HG03342 (cell line): ENCODE results near the gene OGN.
"Not testable (repeated sequence)": the region's sequence is repeated elsewhere in the genome, so short reads cannot be mapped to it uniquely, and the experiment has no call there.

Experiments
- ATAC-seq: cut with Tn5 transposase; IDR thresholded peaks from one replicate; pipeline ENCODE4 v1.9.1; 2021; ENCODE audit warnings: mild to moderate bottlenecking, moderate library complexity; ENCODE audit not compliant: unreplicated experiment

Gene OGN, protein sequence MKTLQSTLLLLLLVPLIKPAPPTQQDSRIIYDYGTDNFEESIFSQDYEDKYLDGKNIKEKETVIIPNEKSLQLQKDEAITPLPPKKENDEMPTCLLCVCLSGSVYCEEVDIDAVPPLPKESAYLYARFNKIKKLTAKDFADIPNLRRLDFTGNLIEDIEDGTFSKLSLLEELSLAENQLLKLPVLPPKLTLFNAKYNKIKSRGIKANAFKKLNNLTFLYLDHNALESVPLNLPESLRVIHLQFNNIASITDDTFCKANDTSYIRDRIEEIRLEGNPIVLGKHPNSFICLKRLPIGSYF

GRCh38 chr9:92404042-92404836 is at the start of gene OGN:
TSS of gene OGN (minus strand) at chr9:92404578. CDS start at chr9:92403407, 1,171 bp downstream.
- ATAC-seq: no peak

DNA sequence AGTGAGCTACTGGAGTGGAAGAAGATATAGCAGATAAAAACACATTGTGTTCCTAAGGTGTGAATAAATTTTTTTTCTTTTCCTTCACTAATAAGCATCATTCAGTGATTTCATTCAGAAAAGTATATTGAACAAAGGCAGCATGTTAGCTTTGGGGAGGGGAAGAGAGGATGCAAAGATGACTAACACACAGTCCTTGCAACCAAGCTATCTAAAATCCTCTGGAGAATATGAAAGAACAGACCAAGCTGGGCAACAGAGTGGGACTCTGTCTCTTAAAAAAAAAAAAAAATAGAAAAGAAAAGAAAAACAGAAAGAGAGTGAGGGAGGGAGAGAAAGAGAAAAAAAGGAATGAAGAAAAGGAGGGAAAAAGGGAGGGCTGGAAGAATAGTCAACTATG is 42.2 kb upstream of the OGN start:
- ATAC-seq: no peak

GRCh38 chr9:92444841-92445240 is 40.5 kb upstream of the OGN start:
- ATAC-seq: no peak

DNA sequence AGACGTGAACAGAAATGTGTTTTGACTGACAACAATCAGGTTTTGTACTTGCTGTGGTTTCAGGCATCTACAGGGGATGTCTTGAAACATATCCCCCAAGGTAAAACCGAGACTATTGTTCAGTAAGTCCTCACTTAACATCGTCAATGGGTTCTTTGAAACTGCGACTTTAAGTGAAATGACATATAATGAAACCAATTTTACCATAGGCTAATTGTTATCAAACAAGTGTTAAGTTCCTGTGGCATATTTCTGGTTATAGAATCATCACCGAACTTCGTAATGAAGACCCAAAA is 36.3 kb upstream of the OGN start:
- no peak for ATAC-seq

GRCh38 chr9:92439921-92440750 is 35.8 kb upstream of the OGN start:
- ATAC-seq: no peak

GRCh38 chr9:92438900-92439526 is 34.6 kb upstream of the OGN start:
- ATAC-seq: no peak

- no peak for ATAC-seq
Measured at GRCh38 chr9:92435263-92435662, 30.9 kb upstream of the OGN start.

DNA sequence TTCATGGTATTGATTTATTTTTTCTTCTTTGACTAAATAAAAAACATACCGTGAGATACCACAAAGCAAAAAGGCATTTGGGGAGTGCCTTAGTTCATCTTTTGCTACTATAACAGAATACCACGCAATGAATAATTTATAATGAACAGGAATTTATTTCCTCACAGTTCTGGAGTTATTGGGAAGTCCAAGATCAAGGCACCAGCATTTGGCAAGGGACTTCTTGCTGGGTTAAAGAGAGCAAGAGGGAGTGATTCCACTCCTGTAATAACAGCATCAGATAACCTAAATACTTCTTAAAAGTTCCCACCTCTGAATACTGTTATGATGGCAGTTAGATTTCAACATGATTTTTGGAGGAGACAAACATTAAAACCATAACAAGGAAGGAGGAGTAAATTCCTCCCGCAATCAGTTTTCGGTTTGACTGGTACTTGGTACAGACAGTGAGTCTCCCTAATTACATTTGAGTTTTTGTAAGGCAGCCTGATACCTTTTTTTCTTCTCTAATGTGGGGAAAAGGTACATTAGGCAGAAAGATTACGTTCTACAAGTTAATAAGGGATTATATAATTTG is 28.7 kb upstream of the OGN start:
- no peak for ATAC-seq

DNA sequence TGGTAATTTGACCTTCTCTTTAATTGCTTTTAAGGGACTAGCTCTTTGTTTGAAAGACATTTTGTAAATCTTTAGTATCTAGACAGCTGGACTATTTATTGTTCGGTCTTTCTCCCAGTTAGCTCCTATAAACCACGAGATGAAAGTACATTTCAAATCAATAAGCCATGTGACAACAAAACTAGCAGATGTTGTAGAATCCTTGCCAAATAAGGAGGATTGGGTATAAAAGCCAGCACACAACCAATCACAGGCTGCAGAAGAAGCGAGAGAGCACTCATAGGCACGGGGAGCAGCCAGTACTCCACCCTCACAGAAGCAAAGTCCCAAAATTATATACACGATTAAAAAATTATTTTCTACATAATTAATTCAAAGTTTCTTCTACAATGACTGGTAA is 28.0 kb upstream of the OGN start:
- ATAC-seq: no peak

GRCh38 chr9:92429836-92430235 is 25.5 kb upstream of the OGN start:
- ATAC-seq: no peak

DNA sequence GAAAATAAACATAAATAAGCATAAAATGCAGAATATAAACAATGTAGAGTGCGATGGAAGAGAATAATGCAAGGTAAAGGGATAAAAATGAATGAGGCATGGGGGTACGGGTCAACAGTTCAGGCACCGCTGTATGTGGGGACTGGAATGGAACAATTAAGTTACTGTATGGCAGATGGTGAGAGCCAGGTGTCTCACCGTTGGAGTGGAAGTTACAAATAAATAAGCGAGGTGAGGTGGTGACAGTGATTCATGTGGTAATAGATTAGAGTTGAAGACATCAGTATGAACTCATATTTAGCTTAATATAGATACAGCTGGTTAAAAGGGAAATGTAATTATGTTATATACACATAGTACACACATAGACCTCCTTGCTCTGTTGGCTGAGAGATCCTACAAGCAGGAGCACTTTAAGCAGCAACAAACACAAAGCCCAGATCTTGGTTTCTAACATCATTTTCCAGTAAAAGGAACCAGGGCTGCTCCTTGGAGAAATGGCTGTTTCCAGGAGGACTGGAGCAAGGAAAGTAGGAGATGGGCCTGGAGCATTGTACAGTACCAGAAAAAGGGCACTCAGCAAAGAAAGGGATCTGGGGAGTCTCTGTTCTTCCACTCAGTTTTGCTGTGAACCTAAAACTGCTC is 22.2 kb upstream of the OGN start:
- ATAC-seq: no peak

DNA sequence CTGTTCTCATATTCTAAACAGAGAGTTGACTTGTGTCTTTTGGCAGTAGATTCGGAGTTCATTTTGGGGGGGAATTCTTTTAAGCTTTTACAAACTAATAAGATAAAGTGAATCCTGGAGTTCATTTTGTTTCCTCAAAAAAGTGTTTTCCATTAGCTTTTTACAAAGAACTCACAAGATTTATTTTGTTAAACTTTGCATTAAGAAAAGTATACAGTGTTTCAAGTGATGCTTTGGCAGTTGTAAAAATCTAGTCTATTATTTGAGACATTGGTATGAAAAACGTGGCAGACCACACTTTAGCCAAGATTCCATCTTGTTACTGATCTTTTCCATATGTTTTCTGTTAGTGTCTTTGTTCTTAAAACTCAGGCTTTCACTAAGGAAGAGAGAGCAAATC is 21.1 kb upstream of the OGN start:
- ATAC-seq: no peak

GRCh38 chr9:92424340-92424739 is 20.0 kb upstream of the OGN start, which contains the start of gene OMD:
TSS of gene OMD (minus strand) at chr9:92424471. CDS start at chr9:92417558, 6,913 bp downstream.
- no peak for ATAC-seq

DNA sequence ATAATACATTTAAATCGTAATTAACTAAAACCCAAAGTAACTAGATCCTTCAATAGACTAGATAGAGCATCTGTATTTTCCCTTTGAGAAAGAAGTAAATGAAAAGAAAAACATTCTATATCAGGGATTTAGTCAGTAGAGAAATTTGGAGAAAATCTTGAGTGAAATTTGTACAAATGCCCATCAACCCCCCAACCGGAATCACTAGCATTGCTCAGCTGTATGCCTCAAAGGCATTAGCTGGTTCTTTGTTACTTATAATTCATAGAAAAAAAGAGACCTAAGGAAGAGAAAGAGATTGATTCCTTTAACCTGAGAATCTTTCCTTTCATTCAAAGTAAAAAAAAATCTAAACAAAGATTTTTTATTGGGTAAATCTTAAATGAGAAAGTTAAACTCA is 19.2 kb upstream of the OGN start:
- no peak for ATAC-seq

DNA sequence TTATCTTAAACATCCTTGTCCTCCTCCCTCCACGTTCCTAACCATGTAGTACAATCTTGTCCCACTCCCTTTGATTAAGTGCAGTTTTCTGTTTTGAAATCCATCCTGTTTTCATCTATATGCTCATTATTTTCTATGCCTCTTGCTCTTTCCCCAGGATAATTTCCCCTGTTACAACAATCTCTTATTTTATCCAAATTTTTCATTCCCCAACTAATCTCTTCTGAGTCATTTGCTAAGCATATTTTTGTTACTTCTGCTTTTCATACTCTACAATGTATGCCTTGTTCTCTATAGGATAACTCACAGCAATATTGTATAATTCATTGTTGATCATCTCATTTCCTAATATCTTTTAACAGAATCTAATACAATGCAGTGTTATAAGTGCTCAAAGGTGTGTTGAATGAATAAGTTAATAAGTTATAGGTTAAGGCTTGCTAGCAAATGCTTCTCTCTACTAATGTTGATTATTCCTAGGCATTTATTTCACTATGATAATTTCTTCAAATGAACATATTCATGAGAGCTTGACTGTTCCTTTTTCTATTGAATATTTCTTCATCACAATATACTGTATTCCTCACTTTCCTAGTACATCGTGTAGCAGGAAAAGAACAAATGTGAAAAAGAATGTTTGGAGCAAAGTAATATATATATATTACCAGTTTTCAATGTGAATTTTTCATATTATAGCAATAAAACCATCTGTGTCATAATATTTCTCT is 18.4 kb upstream of the OGN start:
- no peak for ATAC-seq

DNA sequence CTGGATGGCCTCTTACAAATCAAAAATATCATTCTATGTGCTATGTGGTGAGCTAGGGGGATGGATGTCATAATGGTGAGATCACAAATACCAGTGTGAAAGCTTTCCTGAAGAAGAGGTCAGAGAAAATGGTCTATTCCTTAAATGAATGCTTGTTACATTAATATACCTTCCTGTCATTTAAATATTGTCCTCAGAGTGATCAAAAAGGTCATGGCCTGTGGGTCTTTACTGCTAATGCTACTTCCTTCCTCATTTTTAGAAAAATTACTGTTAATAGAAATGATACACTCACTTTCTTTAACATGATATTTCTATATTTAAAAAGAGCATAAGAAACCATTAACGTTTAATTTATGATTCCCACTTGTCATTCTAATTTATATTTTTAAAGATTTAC is 10.2 kb upstream of the OGN start:
- no peak for ATAC-seq

GRCh38 chr9:92411157-92411556 is 6.8 kb upstream of the OGN start:
- ATAC-seq: not testable (repeated sequence)

GRCh38 chr9:92408747-92409478 is 4.5 kb upstream of the OGN start:
- no peak for ATAC-seq

GRCh38 chr9:92407818-92408217 is 3.4 kb upstream of the OGN start:
- ATAC-seq: no peak
